ENCODE measurements around the gene SOD2.
"Not testable (repeated sequence)": the region's sequence is repeated elsewhere in the genome, so short reads cannot be mapped to it uniquely, and the experiment has no call there.

GRCh38 chr6:159732550-159732949, 39.5 kb upstream of the SOD2 start:
- TF ChIP-seq CTCF (conservative IDR thresholded peaks at IDR 0.05; ENCODE audit: low read depth, low read length); EZH2 (IDR thresholded peaks at IDR 0.05; ENCODE audit: low read length, unreplicated experiment); EZH2phosphoT487 (IDR thresholded peaks at IDR 0.05; ENCODE audit: borderline replicate concordance, low read length): not testable (repeated sequence)

All from PC-3 (cell line).